8988T (cell line): ENCODE measurements around the gene NUTM2B.
"Not testable (repeated sequence)": the region's sequence is repeated elsewhere in the genome, so short reads cannot be mapped to it uniquely, and the experiment has no call there.

ENCODE experiments used
- DNase-seq: peaks from one replicate; pipeline ENCODE4 v3.0.0; 2011

Gene NUTM2B

DNA sequence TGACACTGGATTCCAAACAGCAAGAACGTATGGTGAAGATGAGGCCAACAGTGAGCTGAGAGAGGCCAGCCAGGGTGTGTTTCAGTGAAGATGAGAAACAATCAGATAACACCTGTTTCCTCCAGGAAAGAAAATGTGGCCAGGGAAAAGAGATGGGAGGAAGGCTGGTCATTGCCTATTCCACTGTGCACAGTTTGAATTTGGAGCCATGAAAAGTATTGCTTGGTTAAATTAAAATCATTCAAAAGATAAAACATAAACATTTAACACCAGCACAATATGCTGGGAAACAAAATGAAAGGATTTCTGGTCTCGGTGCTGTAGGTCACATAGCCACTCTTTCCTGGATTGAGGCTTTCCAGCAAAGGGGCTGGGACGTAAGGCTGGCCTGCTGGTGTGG lies at the start of gene NUTM2B:
Gene NUTM2B (plus strand): TSS at position 301 of the 400 bp plus-strand sequence. CDS start 383 bp downstream, outside the sequence.
- not testable (repeated sequence) for DNase-seq

- DNase-seq: not testable (repeated sequence)
These were observed 39.7 kb upstream of the NUTM2B start for GRCh38 chr10:79663287-79663686.

GRCh38 chr10:79664686-79665085 lies 38.3 kb upstream of the NUTM2B start:
- DNase-seq: not testable (repeated sequence)

GRCh38 chr10:79669248-79669788 lies 33.7 kb upstream of the NUTM2B start:
- DNase-seq: not testable (repeated sequence)

DNA sequence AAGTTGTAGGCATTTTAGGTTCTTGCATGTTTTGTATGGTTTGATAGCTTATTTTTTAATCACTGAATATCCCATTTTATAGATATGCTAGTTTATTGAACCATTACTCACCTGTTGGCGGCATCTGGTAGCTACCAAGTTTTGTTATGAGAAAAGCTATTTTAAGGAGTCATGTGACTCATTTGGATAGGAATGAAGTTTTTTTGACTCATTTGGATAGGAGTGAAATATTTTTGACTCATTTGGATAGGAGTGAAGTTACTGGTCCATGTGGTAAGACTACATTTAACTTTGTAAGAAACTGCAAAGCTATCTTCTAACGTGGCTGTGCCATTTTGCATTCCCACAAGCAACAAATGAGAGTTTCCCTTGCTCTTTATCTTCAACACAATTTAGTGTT lies 28.1 kb upstream of the NUTM2B start:
- DNase-seq: not testable (repeated sequence)

GRCh38 chr10:79683026-79683883 lies 19.8 kb upstream of the NUTM2B start:
- not testable (repeated sequence) for DNase-seq

DNA sequence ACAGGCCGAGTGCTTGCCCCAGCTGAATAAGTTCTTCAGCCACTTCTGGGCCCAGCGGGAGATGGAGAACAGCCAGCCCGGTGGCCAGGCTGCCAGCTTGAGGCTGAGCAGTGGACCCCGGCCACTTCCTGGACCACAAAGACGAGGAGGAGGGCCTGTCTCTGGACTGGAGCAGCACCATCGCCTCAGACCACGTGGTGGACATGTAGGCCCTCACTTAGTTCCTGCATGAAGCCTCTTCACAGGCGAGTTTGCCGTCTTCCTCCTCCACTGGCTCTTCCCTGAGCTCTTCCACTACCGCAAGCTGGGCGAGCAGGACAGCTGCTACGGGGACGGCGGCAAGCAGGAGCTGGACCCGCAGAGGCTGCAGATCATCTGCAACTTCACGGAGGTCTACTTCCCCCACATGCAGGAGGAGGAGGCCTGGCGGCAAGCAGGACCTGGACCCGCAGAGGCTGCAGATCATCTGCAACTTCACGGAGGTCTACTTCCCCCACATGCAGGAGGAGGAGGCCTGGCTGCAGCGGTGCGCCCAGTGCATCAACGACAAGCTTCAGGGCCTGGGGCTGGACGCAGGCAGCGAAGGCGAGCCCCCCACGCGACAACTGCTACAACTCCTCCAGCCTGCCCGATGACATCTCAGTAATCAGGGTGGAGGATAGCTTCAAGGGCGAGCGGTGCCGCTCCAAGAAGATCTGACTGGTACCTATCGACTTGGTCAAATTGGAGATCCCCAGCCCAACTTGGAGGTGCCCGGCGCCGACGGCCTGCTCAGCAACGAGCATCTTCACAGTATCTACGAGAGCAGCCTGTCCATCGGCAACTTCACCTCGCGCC lies 18.9 kb upstream of the NUTM2B start:
- not testable (repeated sequence) for DNase-seq

DNA sequence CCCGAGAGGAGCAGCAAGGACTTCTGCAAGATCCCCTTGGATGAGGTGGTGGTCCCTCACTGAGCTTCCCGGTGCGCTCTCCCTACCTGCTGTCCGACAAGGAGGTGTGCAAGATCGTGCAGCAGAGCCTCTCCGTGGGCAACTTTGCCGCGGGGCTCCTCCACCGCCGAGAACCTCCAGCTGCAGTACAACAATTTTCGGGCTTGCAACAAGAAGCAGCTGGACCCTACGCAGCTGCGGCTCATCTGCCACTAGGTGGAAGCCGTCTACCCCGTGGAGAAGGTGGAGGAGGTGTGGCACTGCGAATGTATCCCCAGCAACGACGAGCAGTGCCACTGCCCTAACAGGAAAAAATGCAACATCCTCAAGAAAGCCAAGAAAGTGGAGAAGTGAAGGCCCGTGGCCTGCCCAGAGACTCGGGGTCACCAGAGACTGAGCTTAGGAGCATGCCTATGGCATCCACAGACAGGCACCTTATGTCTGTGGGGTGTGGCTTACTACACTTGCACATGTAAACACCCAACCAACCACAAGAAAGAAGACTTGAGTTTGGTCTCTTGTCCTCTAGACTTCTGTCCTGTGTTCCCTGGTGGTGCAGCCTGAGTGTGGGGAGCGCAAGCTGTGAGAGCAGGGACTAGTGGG lies 17.9 kb upstream of the NUTM2B start:
- DNase-seq: not testable (repeated sequence)

DNA sequence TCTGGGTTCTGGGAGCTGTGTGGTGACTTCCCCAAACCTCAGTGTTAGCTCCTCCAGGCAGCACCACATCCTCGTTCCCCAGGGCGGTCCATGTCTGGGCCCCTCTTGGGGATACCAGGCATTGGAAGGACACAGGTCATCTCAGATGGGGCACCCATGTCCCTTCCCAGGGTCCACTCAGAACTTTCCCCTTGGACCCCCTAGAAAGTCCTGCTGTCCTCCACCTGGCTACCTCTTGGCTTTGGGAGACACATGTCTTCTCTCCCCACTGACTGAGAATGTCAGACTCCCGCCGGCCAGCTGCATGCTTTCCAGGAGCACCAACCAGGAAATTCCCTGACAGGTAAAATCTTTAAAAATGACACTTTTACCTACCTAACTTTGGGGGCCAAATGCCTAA lies 16.4 kb upstream of the NUTM2B start:
- not testable (repeated sequence) for DNase-seq

DNA sequence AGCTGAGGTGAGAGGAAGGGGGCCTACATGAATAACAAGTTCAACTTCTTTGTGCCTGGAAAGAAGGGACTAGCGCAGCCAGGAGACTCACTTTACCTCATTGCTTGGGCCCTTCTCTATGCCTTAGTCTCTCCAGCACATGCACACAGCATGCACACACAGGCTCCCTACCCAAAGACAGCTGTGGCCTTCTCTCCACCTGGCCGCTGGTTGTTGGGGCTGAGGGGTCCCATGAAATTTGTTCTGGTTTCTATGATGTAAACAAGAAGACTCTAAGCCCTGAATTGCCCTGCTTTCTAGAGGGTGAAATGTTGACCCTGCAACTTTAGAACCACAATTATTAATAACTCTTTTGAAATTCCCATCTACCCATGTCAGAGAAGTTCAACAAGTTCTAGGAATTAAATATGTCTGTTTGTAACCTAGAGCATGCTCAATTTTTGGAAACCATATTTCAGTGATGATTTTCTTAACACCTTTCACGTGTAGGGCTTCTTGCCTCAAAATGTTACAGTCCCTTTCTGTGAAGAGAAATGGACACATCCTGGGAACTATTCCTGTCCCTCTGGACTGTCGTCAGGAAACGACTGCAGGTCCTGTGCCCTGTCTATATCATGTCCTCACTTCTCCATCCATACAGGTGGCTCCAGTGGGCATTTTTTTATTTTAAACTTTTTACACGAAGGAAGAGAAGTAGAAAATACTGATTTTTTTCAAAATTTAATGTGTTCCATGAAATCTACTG lies 15.4 kb upstream of the NUTM2B start:
- DNase-seq: not testable (repeated sequence)

- DNase-seq: not testable (repeated sequence)
These were observed 14.2 kb upstream of the NUTM2B start for GRCh38 chr10:79688798-79689197.

GRCh38 chr10:79696596-79696995 lies 6.4 kb upstream of the NUTM2B start:
- DNase-seq: not testable (repeated sequence)

- DNase-seq: not testable (repeated sequence)
These were observed 5.9 kb upstream of the NUTM2B start for GRCh38 chr10:79697141-79697540.

- not testable (repeated sequence) for DNase-seq
These were observed 2.6 kb upstream of the NUTM2B start for GRCh38 chr10:79700381-79700944.

GRCh38 chr10:79707017-79707416 lies 4.0 kb downstream of the NUTM2B start:
- not testable (repeated sequence) for DNase-seq

DNA sequence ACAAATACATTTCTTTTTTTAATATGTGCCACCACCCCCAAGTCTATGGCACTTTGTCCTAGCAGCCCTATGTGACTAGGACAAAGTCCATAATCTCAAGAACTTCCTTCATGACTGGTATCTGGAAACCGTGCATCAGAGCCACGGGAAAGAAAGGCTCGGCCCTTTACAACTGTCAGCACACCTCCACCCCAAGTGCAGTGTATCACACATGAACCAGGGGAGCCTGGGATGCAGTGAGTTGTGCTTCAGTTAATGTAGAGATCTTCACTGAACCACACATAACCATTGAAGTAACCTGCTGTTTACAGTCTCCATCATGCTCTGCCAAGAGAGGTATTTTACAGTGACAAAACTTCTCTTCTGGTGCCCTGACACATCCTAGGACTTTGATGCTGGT lies 11.9 kb downstream of the NUTM2B start:
- DNase-seq: not testable (repeated sequence)

GRCh38 chr10:79716917-79717579 lies 14.0 kb downstream of the NUTM2B start:
- not testable (repeated sequence) for DNase-seq

- DNase-seq: not testable (repeated sequence)
These were observed 17.0 kb downstream of the NUTM2B start for GRCh38 chr10:79720000-79720399.

DNA sequence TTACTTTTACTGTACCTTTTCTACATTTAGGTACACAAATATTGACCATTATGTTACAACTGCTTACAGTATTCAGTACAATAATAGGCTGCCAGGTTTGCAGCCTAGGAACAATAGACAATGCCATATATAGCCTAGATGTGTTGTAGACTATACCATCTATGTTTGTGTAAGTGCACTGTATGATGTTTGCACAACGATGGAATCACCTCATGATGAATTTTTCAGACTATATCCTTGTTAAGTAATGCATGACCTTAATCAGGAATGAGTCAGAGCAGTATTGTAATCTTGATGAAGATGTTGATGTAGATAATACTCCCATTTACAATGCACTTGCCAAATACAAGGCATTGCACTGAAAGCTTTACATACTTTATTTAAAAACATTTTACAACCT lies 23.6 kb downstream of the NUTM2B start:
- not testable (repeated sequence) for DNase-seq

DNA sequence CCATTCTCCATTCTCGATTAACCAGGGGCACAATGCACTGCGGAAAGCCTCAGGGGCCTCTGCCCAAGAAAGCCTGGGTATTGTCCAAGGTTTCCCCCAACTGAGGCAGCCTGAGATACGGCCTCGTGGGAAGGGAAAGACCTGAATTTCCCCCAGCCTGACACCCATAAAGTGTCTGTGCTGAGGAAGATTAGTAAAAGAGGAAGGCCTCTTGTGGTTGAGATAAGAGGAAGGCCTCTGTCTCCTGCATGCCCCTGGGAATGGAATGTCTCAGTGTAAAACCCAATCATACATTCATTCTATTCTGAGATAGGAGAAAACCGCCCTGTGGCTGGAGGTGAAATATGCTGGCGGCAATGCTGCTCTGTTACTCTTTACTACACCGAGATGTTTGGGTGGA lies 41.8 kb downstream of the NUTM2B start:
- DNase-seq: not testable (repeated sequence)

DNA sequence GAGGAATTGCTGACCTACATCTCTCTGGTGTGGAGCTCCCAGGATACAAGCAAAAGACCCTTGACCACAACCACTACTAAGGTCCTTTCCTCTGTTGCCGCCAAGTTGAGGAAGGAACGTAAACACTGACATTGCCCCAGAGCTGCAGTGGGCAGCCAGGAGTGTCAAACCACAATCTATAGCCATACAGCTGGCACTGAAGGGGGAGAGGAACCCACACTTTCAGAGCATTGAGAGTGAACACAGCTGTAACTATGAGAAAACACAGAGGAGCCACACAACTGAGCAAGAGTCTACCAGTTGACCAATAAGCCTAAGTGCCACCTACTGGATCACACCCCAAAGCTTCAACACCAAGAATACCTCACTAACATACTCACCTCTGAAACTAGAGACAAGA lies 45.5 kb downstream of the NUTM2B start:
- not testable (repeated sequence) for DNase-seq
